HG03565 (cell line): ENCODE results near the gene FAM24B.

Experiments used
- ATAC-seq: cut with Tn5 transposase; IDR thresholded peaks from one replicate; pipeline ENCODE4 v1.9.1; 2021; ENCODE audit warnings: mild to moderate bottlenecking, moderate library complexity; ENCODE audit not compliant: unreplicated experiment

FAM24B gene

DNA sequence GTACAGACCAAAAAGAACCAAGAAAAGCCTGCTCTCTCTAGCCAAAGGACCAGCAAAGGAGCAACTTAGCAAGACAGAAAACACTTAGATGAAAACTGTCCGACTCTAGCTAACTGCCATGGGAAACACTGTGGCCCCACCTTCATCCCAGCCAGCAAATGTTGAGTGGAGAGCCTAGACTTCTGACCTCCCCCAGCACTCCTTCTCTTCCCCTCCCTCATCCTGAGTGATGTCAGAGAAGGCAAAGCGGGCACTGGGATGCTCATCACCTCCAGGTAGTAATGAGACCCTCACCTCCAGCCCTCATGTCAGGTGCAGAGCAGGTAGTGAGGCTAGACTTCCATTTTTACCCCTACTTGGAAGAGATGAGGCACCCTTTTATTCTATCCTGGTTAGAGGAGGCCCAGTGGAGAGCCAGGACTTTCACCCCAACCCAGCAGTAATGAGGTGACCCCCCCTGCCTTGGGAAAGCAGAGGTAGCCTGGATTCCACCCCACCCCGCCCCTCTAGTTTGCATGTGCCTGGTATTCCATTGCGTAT is 50.6 kb downstream of the FAM24B start:
- ATAC-seq, result no peak

DNA sequence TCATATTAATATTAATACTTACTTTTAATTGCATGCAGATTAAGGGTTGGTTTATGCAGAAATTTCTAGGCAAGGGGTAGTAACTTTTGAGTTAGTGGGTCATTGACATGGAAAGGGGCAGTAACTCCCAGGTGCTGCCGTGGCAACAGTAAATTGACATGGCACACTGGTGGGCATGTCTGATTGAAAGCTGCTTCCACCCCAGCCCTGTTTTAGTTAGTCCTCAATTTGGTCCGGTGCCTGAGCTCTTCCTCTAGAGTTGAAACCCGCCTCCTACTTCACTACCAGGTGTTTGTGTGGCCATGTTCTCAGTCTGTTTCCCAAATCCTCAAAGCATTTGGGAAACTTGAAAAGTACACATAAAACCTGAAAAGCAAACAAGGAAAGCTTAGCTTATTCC is 52.1 kb downstream of the FAM24B start:
- ATAC-seq, result no peak

DNA sequence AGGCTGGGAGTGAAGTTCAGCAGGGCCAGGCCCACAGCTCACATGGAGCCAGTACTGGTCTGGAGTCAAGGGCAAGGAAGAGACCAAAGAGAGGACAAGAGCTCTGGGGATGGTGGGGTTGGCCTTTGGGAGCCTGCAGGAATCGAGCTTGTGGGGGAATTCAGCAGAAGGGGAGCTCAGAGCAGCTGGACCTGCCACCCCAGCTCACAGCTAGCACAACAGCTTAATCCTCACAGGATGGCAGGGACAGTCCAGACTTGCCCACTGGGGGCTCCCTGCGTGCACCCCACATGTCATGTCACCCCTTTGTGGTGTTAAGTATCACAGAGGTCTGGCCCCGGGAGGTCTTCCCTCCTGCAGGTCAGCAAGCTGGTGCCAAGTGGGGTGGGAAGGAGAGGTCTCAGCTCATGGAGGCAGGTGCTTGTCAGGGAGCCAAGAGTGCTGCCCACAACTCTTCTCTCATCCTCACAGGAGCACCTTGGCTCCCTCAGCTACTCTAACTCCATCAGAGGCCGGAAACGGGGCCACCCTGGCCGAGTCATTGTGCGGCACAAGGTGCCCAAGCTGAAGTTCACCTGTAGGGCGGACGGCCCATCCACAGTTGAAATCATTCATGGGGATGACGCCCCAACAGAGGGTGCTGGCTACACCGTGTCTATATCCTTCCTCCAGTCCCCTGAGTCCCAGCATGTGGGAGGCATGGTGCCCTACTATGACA is 56.2 kb downstream of the FAM24B start:
- no peak for ATAC-seq

DNA sequence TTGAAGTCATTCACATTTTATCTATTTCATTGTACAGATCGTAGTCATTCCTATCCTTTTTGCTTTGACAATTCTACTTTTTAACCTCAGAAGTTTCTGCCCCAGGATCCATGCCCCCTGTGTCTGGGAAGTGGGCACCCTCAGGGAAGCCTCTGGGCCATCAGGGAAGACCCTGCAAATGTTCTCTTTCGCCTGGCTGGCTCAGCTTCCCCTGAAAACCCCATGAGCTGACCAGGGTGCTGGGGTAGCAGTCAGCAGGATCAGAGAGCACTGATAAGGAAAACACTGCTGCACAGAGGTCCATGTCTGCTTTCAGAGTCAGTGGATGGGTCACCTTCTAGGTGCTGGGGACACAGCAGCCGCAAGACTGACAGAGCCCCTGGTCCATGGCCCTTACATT is 57.6 kb downstream of the FAM24B start:
- ATAC-seq, result no peak

DNA sequence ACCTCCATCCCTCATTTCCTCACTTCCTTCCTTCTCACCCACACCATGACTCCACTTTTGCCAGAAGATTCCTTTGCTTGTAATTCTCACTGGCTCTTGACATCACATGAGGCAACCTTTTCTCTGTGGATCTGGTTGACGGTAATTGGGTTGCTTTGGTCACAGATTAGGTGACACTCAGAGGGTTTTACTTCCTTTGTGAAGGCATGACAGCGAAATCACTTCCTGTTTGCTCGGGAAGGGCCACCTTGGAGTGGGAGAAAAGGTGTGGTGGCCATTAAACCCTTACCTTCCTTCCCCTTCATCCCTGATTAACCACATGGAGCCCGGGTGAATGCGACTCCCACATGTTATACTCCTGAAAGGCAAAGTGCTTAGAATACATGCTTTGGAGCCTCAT is 63.9 kb downstream of the FAM24B start:
- ATAC-seq, result no peak

DNA sequence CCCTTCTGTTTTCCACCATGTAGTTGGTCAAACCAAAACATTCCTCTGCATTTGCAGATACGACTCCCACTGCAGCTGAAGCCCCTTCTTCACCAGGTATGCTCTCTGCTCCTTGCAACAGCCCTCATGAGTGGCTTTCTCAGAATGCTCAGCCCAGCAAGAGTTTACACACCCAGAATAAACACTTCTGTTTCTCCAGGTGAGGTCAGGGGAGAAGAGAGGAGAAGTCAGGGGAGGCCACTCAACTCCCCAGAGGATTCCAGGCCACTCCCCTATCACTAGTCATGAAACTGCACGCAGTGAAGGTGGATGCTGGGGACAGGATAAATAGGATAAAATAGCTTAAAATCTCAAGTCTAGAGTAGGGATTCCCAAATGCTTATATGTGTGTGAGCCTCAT is 64.9 kb downstream of the FAM24B start:
- no peak for ATAC-seq

DNA sequence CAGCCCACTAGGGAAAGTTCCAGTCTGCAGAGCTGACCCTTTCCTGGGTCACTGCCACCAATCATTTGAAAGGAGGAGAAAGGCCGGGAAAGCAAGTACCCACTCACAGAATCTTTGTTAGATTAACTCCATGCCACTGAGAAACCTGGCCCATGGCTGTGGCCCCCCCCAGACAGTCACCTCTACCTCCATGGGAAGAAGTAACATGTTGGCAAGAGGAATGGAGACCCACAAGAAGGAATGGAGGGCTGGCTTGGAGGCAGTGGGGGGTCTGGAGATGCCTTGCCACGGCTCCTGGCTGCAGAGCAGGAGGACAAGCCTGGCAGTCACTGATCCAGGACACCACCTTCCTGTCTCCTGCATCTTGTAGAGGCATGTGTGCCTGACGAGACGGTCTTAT is 66.6 kb downstream of the FAM24B start:
- ATAC-seq, result no peak

DNA sequence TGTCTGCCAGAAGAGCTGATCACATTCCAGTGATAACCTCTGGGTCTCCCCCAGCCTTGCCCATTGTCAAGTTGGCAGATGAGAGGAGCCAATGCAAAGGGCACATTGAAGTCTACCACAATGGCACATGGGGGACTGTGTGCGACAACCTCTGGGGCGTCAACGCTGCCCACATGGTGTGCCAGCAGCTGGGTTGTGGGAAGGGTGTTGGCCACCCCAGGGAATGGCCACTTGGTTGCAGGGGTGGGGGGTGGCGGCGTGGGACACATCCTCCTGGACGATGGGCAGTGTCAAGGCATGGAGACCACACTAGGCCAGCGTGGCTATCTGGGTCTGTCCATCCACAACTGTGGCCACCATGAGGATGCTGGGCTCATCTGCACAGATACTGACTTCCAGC is 77.1 kb downstream of the FAM24B start:
- no peak for ATAC-seq
